GM21360 (cell line): ENCODE results near the gene RXRA.

Source experiments
- ATAC-seq: cut with Tn5 transposase; IDR thresholded peaks from one replicate; pipeline ENCODE4 v1.9.1; 2021; ENCODE audit warnings: mild to moderate bottlenecking, moderate library complexity; ENCODE audit not compliant: unreplicated experiment

RXRA gene

GRCh38 chr9:134365115-134365596, 38.9 kb downstream of the RXRA start:
- no peak for ATAC-seq

DNA sequence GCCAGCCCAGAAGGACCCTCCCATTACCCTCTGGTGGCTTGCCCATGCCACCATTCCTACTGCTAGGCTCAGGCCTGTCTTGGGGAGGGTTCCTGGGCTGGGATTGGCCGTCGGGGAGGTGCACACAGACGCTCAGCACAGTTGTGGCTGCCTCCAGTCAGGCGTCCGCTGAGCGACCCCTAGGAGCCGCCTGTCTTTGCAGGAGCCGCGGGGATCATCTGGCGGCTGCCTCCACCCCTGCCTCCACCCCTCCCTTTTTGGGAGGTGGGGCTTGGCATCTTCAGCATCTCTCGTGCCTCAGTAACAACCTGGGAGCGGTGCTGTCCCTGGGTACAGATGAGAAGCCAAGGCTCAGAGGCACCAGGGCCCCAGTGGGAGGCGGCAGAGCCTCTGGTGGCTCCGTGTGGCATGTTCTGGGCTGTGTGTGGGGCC, 39.6 kb downstream of the RXRA start:
- no peak for ATAC-seq

DNA sequence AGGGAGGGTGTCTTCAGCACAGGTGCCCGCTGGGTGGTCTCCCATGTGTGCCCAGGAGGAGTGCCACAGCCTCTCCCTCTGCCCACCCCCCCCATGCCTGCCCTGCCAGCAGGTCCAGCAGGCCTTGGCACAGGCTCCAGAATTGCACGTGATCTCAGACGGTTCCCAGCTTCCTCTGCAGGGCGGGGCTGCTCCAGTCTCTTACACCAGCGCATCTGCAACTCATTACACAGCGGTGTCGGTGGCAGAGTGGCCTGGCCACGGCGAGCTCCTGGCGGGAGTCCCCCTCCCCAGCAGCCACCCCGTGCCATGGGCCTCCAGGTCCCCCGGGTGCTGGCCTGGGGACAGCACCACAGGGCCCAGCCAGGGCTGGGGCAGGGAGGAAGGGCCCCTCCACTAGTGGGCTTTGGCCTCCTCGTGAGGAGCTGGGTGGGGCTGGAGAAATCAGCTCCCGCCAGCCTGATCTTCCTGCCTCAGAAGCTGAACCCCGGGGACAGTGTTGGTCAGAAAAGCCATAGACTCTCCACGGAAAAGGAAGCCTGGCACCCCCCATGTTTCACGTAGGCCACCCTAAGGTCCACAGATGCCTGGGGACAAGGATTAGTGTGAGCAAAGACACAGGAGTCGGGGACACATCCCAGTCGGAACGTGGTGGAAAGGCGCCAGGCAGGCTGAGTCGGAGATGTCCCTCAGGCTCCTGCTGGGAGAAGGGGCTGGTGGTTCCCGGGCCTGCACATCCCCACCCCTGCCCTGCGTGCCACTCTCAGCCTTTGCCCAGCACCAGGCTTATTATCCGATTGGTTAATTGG, 40.2 kb downstream of the RXRA start:
- ATAC-seq, result no peak

DNA sequence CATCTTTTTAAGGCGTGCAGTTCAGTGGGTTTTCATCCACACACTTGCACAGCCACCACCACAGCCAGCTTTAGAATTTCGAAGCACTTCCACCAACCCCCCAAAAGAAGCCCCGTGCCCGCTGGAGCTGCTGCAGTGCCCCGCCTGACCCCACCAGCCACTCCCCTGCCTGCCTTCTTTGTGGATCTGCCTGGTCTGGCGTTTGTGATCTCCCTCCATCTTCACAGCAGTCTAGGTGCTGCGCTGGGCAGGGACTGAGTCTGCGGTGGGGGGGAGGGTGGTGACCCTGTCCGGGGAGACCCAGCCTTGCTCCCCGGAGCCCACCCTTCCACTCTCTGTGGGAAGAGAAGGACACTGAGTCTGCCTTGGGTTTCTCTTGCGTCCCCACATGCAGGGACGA, 40.8 kb downstream of the RXRA start:
- no peak for ATAC-seq

DNA sequence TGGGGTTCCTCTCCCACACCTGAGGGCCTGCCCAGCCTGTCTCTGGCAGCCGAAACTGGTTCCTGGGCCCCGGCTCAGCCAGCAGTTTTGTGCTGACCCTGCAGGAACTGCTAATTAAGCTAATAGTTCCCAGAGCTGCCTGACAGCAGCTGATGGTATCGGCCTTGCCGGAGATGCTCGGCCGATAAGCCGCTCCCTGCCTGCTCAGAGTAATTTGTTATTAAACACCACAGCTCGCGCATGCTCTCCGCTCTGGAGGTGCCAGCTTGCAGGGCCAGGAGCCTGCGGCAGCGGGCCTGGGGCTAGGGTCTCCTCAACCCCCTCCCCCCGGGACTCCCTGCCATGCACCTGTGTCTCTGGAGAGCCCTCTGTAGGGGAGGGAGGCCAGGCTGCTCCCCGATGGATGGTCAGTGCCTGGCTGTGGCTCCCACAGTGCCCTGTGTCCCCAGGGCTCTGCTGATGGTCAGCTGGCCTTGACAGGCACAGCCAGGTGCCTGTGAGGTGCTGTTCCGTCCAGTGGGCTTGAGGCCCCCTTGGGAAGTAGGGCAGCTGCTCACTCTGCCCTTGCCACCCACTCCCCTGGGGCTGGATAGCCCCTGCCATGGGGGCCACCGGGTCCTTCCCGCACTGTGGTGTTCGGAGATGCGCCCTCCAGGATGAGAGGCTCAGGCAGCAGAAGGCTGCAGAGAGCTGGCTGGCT, 41.7 kb downstream of the RXRA start:
- ATAC-seq, result no peak

- no peak for ATAC-seq
Observed at GRCh38 chr9:134368571-134368970, 42.3 kb downstream of the RXRA start.

DNA sequence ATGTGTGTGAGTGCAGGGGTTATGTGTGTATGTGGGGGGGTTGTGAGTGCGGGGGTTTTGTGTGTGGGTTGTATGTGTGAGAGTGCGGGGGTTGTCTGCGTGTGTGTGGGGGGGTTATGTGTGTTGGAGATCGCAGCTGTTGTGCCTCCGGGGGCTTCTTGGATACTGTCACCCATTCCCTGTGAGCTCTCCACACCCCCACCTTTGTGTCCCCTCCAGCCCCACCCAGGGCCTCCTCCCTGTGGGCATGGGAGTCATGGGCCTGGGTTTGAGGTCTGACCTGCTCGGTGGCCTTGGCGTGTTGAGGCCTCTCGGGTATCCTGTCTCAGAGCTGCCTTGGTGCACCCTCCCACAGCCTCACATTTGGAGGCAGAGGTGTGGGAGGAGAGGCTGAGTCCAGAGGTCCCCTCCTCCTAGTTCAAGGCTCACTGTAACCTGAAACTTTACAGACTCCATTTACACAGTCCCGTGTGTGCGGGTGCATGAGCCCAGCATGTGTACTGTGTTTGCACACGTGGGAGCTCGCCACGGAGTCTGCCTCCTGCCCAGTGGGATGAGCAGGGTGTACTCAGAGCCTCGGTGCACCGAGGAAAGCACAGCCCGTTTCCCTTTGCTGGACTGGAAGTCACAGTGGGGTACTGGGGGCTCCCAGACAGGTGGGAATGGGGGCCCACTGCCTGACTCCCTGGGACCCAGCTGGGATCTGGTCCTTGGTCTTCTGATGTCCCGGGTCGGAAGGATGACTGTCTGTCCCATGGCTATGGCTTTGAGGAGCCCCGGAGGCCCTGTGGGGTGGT, 43.4 kb downstream of the RXRA start:
- no peak for ATAC-seq

GRCh38 chr9:134370213-134370492, 43.9 kb downstream of the RXRA start:
- no peak for ATAC-seq

GRCh38 chr9:134370638-134371037, 44.4 kb downstream of the RXRA start:
- no peak for ATAC-seq

GRCh38 chr9:134371731-134372130, 45.5 kb downstream of the RXRA start:
- no peak for ATAC-seq

DNA sequence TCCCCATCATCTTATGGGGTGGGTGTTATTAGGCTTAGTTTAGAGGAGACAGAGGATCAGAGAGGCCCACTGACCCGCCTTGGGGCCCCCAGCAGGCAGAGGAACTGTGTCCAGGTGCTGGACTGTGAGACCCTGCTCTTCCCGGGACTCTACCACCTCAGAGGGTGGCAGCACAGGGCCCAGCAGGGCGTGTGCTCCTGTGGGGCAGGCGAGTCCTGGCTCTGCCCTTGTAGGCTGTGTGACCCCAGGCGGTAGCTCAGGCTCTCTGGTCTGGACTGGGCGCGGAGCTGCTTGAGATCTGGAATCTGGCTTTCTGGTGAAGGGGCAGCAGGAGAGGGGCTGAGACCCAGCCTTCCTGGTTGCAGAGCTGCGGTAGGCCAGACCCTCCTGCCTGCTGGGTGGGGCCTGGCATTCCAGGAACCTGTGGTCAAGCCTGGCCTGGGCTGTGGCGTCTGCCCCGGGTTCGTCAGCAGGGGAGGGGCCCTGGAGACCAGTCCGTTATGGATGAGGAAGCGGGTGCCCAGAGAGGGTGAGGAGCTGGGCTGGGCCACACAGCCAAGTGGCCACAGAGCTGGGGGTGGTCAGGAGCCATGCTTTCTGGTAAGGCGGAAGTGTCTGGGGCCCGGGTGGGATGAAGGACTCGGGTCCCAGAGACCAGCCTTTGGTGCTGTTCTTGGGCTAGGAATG, 46.5 kb downstream of the RXRA start:
- ATAC-seq, result no peak

- ATAC-seq, result no peak
Observed at GRCh38 chr9:134373269-134373668, 47.0 kb downstream of the RXRA start.

DNA sequence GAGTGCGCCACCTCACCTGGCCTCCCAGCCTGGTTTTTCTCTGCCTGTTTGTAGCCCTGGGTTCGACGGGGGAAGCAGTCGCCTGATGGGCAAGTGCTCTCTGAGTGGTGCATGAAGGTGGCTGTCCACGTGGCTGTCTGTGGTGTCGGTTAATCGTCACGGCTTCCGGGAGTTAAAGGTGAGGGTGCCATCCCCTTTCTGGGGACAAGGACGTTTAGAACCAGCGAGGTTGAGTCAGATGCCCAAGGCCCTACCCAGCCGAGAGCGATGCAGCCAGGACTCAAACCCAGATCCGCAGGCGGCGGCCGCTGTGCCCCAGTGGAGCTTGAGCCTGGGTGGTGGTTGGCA, 47.7 kb downstream of the RXRA start:
- no peak for ATAC-seq

DNA sequence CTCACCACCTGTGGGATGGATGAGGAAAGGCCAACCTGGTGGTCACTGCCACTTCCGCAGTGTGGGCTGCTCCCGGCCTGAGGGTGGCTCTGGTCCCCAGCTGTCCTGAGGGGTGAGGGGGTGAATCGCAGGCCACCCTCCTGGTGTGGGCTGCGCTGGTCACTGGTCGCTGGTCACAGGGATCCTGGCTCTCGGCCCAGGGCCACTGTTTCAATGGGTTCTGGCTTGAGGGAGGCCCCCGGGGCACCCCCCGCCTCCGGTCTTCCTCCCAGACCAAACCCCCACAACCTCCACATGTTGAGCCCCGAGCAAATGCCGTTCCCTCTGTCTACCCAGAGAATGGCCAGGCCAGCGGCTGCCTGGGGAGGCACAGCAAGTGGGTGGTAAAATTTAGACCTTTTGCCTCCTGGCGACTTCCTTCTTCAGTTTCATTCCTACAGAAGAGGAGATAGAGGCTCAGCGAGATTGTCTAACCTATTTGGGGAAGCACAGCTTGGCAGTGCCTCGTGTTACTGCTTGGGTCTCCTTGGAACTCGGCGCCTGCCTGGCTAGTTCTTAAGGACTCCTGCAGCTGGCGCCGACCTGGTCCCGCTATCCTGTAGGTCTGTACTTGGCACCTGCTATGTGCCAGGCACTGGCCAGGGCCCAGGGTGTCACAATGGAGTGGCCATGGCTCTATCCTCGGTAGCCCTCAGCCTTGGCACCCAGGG, 48.2 kb downstream of the RXRA start:
- ATAC-seq, result no peak

- ATAC-seq, result no peak
Observed at GRCh38 chr9:134375011-134375390, 48.7 kb downstream of the RXRA start.

GRCh38 chr9:134375430-134376385, 49.5 kb downstream of the RXRA start:
- no peak for ATAC-seq

- no peak for ATAC-seq
Observed at GRCh38 chr9:134376386-134377142, 50.3 kb downstream of the RXRA start.

DNA sequence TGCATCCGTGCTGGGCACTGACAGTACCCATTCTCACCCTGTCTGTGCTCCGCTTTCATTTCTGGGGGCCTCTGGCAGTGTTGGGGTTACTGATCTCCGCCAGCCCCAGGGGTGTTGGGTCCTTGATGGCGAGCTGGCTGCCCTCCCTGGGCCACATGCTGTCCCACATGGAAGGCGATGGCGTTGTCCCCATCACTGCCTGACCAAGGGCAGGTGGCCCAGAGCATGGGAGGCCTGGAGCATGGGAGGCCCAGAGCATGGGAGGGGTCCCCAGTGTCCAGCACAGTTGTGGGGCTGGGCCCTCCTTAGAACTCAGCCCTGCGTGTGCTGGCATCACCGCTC, 50.9 kb downstream of the RXRA start:
- no peak for ATAC-seq

DNA sequence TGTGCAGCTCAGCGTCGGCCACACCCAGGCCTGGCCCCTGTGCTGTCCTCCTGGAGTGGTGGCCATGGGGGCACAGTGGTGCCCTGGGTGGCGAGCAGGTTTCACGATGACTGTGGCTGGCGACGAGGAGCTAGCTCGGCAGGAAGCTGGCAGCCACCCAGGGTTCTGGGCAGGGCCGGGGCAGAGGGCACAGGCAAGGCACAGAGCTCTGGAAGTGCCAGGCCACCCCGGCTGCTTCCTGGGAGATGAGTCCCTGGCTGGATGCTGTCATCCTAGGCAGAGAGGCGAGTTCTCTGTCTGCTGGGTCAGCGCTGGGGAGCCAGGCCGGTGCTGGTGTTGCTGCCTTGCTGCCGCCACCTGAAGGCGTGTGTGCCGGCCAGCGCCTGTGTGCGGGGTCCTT, 51.7 kb downstream of the RXRA start:
- ATAC-seq, result no peak
